HG02970 (cell line): Measurements from ENCODE around the gene MAP7.

Experiments
- ATAC-seq: cut with Tn5 transposase; IDR thresholded peaks from one replicate; pipeline ENCODE4 v1.9.1; 2021; ENCODE audit warnings: mild to moderate bottlenecking, moderate library complexity, moderate number of reproducible peaks; ENCODE audit not compliant: unreplicated experiment, low FRiP score

MAP7 gene

DNA sequence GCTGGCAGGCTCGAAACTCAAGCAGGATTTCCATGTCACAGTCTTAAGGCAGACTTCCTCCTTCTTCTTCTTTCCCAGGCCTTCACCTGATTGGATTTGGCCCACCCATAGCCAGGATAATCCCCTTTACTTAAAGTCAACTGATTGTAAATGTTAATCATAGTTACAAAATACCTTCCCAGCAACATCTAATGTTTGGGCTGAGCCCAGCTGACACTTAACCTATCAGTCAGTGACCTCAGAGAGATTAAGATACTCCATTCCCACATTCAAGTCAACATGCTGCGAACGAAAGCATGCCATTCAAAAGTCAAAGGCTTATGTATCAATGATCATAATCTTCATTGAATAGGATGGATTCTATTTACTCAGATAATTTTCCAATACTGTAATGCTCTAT is 16.0 kb downstream of the MAP7 start:
- ATAC-seq = no peak

DNA sequence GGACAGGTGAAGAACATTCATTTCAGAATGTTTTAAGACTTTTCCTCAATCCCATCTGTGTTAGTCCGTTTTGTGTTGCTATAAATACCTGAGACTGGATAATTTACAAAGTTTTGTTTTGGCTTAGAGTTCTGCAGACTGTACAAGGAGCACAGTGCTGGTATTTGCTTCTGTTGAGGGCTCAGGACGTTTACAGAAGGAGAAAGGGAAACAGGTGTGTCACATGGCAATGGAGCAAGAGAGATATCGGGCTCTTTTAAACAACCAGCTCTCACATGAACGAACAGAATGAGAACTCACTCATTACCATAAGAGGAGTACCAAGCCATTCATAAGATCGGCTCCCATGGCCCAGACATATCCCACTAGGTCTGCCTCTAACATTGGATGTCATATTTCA is 16.7 kb downstream of the MAP7 start:
- ATAC-seq = no peak

DNA sequence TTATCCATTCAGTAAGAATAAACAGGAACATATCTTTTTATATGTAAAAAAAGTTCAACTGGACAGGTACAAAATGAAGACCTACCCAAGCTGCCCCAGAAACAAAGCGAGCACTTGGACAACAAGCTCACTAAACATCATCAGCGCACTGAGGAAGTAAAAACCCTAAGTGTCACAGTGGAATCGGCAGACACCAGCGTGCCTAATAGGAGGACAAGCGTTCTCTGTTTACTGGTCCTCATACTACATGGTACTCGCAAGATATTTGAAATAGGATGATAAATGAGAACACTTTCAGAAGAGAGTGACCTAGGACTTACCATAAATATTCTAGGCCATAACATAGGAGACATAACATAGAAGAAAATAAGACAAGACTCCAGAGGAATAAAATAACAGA is 18.2 kb downstream of the MAP7 start:
- ATAC-seq = no peak

- no peak for ATAC-seq
Measured at GRCh38 chr6:136529710-136530109, 20.5 kb downstream of the MAP7 start.

GRCh38 chr6:136528477-136528876 is 21.7 kb downstream of the MAP7 start:
- ATAC-seq = no peak

- ATAC-seq = no peak
Measured at GRCh38 chr6:136527831-136528230, 22.4 kb downstream of the MAP7 start.

GRCh38 chr6:136526937-136527336 is 23.3 kb downstream of the MAP7 start:
- ATAC-seq = no peak

DNA sequence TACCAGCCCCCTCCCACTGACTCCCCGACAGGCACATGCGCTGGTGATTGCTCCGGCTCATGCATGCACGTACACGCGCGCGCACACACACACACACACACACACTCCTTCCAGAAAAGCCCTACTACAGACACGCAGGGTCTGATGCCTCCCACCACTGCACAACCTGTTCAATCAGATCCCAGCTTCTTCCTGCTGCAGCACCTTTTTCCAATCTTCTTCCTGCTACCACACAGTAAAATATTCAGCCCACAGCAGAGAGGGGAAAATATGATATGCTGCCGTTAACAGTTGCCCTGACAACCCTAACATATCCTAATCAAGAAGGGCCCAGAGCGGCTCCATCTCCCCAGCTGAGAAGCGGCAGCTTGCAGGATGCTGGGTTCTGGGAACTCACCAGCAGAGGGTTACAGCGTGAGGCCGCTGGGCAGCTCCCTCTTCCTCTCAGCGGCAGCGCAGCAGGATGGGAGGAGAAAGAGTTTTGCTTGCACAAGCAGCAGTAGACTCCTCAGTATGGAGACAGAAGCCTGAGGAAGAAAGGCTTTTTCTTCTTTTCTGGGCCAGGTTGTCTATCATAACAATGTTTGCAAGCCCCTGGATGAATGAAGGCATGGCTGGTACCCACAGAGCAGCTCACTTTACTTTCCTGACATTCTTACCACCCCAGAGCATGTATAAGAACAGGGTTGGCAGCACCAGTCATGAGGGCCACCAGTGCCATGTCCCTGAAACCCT is 23.9 kb downstream of the MAP7 start:
- ATAC-seq = no peak

GRCh38 chr6:136525586-136526195 is 24.5 kb downstream of the MAP7 start:
- no peak for ATAC-seq

- ATAC-seq = no peak
Measured at GRCh38 chr6:136524936-136525413, 25.2 kb downstream of the MAP7 start.

DNA sequence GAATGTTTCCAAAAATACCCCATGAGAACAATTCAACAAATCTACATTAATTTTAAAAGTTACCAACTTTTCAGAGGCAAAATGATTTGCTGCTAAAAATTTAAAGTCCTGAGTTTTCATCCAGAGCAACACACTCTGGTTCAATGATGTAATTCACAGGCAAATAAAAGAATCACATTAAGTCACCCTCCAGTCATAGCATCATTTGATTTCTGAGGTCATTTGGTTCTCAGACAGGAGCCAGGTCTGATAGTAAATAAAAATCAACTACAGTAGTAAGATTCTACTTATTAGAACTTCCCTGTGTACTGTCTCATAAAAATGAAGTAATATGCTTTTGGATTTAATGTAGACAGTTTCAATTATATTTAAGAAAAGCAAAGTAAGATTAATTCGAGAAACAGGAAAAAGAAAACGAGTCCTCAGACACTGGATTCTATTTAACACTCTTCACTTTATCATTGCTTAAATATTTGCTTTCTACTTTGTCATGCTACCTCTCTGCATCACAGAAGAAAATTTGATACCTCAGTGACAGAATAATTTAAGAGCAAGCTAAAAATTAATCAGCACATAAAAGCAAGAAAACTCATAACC is 25.8 kb downstream of the MAP7 start:
- no peak for ATAC-seq

- no peak for ATAC-seq
Measured at GRCh38 chr6:136523196-136523595, 27.0 kb downstream of the MAP7 start.

DNA sequence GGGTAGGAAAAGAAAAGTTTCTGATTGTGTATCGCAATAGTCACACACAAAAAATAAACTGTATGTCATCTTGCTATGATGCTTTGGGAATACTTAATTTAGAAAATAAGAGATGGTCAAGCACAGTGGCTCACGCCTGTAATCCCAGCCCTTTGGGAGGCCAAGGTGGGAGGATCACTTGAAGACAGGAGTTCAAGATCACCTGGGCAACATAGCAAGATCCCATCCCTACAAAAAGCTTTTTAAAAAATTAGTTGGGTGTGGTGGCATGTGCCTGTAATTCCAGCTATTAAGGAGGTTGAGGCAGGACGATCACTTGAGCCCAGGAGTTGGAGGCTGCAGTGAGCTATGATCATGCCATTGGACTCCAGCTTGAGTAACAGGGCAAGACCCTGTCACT is 27.6 kb downstream of the MAP7 start:
- ATAC-seq = no peak

DNA sequence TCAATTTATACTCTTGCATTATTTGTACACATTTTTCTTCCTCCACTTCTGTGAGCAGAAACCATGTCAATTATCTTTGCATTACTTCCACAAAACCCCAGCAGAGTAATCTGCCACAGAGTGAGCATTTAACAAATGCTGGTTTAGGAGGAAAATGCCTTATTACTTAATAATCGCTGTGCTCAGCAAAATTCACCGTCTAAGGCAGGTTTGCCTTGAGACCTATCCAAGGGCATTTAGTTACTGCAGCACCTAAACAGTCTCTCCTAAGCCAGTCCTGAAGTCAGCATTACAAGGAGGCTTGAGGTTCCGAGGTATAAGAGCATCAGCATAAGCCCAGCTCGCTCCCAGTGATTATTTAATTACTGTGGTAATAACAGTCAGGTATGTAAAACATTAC is 28.3 kb downstream of the MAP7 start:
- ATAC-seq = no peak

- no peak for ATAC-seq
Measured at GRCh38 chr6:136521427-136521826, 28.8 kb downstream of the MAP7 start.

DNA sequence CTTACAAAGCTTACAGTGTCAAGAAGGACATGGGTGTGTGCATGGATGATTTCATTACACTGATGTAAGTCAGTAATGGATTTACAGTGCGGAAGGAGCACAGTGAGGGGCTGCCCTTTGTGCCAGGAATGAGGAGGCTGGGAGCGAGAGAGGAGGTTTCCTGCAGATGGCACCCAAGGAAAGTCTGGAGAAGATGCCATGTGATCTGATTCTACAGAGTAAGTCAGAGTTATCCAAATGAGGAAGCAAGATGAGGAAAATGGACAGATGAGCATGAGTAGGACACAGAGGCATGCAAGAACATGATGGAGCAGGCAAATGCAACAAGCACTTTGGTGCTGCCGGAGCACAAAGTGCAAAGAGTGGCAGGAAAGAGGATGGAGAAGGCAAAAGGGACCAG is 29.7 kb downstream of the MAP7 start:
- ATAC-seq = no peak

- no peak for ATAC-seq
Measured at GRCh38 chr6:136517582-136517981, 32.6 kb downstream of the MAP7 start.

- ATAC-seq = no peak
Measured at GRCh38 chr6:136517002-136517401, 33.2 kb downstream of the MAP7 start.

- no peak for ATAC-seq
Measured at GRCh38 chr6:136514591-136514990, 35.6 kb downstream of the MAP7 start.

- ATAC-seq = no peak
Measured at GRCh38 chr6:136511926-136512325, 38.3 kb downstream of the MAP7 start.

GRCh38 chr6:136511397-136511796 is 38.8 kb downstream of the MAP7 start:
- no peak for ATAC-seq

GRCh38 chr6:136510782-136511181 is 39.4 kb downstream of the MAP7 start:
- no peak for ATAC-seq
